ENCODE data around the gene POU5F1.
"Not testable (repeated sequence)": the region's sequence is repeated elsewhere in the genome, so short reads cannot be mapped to it uniquely, and the experiment has no call there.

The POU5F1 gene

DNA sequence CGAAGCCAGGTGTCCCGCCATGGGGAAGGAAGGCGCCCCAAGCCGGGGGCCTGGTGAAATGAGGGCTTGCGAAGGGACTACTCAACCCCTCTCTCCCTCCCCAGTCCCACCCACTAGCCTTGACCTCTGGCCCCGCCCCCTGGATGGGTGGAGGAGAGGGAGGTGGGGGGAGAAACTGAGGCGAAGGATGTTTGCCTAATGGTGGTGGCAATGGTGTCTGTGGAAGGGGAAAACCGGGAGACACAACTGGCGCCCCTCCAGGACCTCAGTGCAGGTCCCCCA is at the start of gene POU5F1:
Gene POU5F1 (minus strand): TSS at position 83 of the 282 bp plus-strand sequence. CDS start 62 bp downstream, at position 21.
- no peak for DNase-seq (ENCODE audit: low spot score)

DNA sequence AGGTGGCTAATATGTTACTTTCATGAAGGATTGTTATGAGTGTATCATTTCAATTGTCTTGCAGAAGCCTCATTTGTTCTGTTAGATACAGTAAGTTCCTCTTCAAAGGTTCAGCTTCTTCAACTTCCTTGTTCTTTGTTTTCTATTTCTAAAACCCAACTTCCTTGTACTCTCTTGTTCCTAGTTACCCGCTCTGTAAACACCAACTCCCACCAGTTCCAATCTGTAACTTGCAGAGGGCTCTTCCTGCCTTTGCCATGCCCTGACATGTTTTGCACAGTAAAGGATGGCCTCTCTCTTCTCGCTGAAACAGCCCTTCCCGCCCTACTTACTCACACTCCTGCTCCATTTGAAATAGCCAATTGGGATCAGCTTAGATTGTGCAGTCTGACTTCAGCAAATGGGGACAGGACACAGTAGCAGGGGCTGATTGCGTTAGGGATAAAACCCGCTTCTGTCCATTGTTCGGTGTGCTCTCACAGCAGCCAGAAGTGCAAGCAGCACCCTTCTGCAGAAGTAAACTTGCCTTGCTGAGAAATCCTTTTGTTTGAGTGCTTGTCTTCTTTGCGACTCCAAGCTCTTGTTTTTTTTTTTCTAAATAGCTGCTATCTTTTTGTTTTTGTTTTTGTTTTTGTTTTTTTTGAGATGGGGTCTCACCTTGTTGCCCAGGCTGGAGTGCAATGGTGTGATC is 45.9 kb upstream of the POU5F1 start:
- DNase-seq (ENCODE audit: low spot score): no peak

DNA sequence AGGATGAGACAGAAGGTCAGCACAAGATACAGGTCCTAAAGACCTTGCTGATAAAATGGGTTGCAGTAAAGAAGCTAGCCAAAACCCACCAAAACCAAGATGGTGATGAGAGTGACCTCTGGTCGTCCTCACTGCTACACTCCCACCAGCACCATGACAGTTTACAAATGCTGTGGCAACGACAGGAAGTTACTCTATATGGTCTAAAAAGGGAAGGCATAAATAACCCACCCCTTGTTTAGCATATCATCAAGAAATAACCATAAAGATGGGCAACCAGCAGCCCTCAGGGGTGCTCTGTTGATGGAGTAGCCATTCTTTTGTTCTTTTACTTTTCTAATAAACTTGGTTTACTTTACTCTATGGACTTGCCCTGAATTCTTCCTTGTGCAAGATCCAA is 44.7 kb upstream of the POU5F1 start:
- not testable (repeated sequence) for DNase-seq (ENCODE audit: low spot score)

DNA sequence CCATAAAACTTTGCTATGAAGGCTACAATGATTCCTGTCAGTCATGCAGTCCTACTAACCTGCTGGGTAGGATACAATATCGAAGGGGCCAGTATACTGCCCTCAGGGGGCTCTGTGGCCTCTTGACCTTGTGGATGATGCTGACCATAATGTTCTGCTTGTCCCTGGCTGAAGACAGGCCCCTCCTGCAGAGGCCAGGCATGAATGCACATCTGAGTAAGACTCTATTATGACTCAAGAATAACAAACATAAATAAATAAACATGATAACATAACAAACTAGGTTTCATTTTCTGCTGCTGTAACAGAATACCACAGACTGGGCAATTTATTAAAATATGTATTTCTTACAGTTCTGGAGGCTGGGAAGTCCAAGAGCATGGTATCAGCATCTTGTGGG is 44.0 kb upstream of the POU5F1 start:
- DNase-seq (ENCODE audit: low spot score): no peak

DNA sequence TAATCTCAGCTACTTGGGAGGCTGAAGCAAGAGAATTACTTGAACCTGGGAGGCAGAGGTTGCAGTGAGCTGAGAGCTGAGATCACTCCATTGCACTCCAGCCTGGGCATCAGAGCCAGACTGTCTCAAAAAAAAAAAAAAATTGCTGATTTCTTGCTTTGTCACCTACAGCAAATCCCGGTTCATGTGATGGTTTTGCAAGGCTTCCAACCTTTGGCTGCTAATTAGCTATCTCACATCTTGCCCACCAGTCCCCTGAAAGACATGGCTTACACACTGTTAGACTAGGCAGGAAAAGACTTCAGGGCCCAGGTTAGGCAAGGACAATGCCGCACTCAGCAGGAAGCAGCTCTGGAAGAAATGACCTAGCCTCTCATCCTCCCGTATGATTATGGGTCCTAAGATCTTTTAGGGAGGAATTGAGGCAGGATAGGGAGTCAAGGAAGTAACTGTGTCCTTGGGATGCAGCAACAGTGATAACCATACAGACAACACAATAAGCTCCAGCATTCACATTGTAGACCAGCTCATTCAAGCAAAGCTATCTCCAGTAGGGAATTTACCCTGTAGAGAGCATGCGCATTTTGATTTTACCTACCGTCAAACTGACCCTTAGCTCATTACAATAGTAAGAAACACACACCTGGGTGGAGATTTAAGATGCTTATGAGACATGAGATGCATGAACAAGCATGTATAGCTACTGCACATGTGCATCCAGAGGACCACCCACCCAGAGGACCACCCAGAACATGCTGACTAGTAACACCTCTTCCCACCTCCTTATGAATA is 40.5 kb upstream of the POU5F1 start:
- no peak for DNase-seq (ENCODE audit: low spot score)

DNA sequence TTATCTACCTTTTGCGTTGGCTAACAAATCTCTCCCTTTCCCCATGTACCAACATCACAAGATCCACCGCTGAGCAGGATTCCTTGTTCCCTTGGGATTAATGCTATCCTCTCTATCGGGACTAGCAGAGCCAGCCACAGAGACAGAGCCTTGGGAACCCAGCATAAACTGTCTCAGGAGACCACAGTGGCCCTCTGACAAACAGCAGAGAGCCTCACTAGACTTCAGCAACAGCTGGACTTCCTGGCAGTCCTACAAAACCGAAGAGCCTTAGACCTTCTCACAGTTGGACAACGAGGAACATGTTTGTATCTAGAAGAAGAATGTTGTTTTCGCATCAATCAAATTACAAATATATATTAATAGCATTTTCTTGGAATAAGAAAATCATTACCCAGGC is 39.6 kb upstream of the POU5F1 start:
- DNase-seq (ENCODE audit: low spot score): no peak

DNA sequence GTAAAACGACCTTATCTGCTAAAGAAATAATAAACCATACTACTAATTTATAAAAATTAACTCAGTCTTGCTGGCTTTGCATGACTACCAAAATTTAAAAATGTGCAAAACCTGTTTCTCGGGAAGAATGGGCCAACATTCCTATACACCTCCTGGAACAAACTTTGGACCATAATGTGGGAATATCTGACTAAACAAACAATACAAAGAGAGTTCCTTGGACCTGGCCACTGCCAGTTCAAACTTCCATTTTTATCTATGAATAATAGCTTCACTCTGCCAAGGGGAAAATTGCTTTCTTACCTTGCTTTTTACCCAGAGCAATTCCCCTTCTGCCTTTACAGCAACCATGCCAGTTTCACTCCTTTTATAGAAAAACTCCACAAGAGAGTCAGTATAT is 38.7 kb upstream of the POU5F1 start:
- no peak for DNase-seq (ENCODE audit: low spot score)

DNA sequence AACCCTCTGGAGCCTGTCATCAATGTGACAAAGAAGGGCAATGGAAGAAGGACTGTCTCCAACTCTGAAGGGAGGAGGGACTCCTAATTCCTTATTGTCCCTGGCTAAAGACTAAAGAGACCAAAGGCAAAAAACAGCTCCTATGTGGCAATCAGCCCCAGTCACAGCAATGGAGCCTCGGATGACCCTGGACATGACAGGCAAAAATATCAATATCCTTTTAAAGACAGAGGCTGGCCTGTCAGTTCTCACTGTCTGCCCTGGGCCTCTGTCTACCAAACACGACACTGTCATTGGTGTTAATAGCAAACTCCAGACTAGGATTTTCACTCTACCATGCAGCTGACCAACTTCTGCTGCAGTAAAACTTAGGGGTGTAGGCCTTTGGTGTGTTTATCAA is 38.0 kb upstream of the POU5F1 start:
- DNase-seq (ENCODE audit: low spot score): no peak

DNA sequence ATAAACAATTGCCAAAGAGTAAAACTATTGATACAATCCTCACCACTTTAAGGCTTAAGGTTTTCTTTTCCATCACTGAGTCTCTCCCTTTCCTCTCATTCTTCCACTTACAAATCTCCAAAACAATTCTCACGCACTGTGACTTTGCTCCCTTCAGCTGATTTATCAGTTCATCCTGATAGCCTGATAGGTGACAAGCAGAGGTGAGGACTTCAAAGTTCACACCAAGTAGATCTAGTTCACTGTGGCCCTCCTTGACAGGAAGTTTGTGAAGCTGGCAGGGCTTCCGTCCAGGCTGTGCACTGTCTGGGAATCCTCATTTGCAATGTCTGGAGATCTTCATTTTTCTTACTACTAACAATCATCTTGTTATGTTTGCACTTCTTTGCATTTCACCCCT is 35.2 kb upstream of the POU5F1 start:
- DNase-seq (ENCODE audit: low spot score): no peak

DNA sequence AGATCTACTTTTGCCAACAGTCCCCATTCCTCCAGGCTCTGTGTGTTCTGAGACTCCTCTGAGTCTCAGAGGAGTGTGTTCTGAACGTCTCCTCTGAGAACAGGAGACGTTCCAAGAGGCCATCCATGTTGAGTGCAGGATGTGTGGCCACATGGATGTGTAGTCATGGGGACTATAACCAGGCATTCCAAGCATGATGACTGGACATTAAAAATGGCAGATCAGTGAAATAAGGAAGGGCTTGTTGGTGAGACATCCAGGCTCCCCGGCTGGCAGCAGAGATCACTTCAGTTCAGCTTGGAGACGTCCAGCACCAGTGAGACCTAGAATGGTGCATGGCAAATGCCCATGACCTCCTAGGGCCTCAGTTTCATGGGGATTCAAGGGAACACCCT is 34.3 kb upstream of the POU5F1 start:
- DNase-seq (ENCODE audit: low spot score): peak; percentile 14

DNA sequence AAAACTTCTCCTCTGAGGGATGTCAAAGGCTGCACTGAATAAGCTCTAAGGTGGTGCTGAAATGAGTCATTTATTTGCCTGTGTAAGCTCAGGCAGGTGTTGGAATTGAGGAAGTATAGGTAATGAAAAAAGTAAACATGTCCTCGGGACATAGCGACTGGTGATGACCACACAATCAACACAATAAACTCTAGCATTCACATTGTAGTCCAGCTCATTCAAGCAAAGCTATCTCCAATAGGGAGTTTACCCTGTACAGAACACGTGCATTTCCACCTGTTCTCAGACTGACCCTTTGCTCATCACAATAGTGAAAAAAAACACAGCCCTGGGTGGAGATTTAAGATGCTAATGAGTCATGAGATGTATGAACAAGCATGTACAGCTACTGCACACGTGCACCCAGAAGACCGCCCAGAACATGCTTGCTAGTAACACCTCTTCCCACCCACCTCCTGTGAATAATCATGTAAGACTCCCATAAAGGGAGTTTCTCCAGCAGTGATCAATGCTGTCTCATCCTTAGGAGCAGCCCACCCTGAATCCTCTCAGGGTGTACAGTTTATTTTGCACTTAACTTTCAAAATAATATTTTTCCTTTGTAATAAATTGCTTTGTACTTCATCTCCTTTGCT is 33.0 kb upstream of the POU5F1 start:
- DNase-seq (ENCODE audit: low spot score): peak; percentile 80

DNA sequence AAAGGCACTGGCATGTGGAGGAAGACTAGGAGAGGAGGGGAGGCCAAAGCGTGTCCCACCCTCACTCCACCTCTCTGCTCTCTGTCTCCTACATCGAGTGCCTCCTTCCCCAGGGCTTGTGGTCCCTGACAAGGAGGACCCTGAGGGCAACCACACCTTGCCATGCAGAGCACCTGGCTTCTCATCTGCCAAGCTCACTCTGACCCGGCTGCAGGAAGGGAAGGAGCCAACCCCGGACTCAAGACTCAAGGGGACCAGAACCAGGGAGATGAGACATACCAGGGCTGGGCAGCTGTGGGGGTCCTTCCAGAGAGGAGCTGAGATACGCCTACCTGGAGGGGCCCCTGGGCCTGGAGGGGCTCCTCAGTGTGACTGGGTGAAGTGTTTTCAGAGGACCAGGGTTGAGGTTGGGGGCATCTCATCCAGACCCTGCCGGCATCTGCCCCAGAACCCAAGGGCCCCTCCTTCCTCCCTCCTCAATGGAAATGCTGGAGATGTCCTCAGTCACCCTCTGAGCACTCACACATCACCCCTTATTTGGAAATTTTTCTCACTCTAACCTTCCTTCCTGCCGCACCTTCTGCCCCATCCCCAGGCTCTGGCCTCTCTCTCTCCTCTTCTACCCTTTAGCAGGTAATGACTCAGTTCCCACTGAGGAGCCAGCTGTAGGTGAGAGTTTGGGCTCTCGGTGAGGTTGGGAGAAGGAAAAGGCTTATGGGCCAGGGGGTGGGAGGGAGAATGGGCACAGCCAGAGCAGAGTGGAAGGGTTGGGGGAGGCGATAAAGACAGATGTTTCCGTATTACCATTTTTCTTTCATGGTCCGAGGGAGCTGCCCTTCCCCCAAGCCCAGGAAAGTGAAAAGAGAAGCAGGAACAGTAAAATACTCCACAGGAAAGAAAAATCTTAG is 32.0 kb upstream of the POU5F1 start:
- peak; percentile 22 for DNase-seq (ENCODE audit: low spot score)

DNA sequence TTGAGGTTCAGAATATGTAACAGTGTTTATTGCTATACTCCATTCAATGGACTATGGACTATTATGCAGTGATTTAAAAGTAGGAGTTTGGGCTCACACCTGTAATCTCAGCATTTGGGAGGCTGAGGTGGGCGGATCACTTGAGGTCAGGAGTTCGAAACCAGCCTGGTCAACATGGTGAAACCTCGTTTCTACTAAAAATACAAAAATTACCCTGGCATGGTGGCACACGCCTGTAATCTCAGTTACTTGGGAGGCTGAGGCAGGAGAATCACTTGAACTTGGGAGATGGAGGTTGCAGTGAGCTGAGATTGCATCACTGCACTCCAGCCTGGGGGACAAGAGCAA is 28.6 kb upstream of the POU5F1 start:
- DNase-seq (ENCODE audit: low spot score): not testable (repeated sequence)

DNA sequence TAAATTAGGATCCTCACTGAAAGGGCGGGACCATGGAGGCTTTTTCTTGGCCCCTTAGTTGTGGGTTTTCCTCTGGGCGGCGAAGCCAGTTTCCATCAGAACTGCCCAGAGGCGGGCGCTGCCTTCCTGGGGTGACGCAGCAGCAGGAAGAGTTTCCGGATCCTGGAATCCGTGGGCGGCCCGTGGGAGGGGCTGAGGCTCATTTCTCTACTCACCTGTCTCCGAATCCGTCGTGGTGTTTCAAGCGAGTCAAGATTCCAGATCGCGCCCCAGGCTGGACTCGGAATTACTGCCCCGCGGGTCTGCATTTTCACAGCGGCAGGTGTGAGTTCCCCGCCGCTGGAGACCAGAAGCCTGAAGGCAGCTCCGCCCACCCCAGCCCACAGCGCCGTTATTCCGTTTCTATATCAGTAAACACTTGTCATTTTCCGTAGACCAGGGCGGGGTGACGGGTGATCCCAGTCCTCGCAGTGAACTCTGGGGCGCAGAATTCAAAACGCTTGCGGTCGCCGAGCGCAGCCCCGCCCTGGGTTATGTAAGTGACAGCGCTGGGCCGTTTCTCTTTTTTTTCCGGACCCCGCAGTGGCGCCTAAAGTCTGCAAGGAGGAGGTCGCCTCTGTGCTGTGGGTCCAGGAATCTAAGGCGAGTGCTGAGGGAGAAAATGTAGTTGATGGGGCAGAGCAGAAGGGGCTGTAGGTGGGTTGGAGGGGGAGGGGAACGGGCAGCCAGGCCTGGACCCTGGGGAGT is 27.2 kb upstream of the POU5F1 start:
- DNase-seq (ENCODE audit: low spot score): peak; percentile 90

DNA sequence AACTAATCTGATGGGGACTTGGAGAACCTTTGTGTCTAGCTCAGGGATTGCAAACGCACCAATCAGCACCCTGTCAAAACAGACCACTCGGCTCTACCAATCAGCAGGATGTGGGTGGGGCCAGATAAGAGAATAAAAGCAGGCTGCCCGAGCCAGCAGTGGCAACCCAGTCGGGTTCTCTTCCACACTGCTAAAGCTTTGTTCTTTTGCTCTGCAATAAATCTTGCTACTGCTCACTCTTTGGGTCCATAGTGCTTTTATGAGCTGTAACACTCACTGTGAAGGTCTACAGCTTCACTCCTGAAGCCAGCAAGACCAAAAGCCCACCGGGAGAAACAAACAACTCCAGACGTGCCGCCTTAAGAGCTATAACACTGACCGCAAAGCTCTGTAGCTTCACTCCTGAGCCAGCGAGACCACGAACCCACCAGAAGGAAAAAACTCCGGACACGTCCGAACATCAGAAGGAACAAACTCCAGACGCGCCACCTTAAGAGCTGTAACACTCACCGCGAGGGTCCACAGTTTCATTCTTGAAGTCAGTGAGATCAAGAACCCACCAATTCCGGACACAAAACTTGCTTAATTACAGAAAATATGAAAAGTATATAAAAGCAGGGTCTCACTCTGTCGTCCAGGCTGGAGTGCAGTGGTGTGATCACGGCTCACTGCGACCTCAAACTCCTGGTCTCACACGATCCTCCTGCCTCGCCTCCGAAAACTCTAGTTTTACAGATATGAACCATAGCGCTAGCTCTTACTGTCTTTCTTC is 26.0 kb upstream of the POU5F1 start:
- peak; percentile 15 for DNase-seq (ENCODE audit: low spot score)

DNA sequence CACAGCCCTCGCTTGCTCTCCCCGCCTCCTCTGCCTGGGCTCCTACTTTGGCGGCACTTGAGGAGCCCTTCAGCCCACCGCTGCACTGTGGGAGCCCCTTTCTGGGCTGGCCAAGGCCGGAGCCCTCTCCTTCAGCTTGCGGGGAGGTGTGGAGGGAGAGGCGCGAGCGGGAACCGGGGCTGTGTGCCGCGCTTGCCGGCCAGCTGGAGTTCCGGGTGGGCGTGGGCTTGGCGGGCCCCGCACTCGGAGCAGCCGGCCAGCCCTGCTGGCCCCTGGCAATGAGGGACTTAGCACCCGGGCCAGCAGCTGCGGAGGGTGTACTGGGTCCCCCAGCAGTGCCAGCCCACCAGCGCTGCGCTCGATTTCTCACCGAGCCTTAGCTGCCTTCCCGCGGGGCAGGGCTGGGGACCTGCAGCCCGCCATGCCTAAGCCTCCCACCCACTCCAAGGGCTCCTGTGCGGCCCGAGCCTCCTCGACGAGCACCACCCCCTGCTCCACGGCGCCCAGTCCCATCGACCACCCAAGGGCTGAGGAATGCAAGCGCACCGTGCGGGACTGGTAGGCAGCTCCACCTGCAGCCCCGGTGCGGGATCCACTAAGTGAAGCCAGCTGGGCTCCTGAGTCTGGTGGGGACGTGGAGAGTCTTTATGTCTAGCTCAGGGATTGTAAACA is 25.0 kb upstream of the POU5F1 start:
- DNase-seq (ENCODE audit: low spot score): not testable (repeated sequence)

DNA sequence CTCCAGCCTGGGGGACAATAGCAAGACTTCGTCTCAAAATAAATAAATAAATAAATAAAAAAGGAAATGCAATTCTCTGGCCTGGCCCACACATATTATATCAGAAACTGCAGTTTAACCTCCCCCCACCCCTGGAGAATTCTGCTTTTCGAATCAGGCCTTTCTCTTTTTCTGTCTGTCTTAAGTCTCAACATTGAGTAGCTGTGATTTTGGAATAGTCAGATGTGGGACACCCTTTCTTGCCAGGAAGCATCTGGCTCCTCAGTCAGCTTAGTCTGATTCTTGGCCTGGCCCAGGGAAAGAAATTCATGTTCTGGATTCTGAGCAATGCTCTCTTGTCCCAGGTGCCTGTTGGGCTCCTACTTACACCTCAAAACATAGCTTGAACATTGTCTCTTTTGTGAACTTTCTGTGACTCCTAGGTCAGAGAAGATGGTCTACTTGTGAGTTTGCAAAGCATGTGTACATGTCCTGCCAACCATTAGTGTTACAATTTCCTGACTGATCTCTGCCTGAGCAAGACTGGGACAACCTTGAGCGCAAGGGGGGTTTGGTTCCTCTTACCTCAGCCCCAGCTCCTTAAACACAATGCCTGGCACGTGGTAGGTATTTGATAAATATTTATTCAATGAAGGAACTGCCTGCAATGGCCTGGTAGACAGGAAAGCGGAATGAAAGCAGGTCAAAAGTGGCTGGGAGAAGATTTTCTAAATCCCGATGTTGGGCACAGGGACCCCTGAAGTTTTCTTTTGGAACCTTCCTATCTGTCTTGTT is 23.8 kb upstream of the POU5F1 start:
- DNase-seq (ENCODE audit: low spot score): no peak

DNA sequence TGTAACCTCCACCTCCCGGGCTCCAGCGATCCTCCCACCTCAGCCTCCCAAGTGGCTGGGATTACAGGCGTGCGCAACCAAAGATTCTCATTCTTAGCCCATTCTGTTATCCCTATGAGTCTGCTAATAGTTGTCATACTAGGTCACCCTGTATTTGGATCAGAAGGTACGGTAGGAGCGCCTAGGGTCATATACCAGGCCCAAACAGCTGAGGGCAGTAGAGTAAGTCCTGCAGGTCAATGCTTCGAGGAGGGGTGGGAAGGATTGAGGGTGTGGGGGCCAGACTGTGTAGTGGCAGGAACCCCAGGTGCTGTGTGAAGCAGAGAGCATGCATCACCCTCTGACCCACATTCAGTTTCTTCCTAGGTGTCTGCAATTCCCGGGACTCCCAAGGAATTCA is 22.7 kb upstream of the POU5F1 start:
- DNase-seq (ENCODE audit: low spot score): no peak

DNA sequence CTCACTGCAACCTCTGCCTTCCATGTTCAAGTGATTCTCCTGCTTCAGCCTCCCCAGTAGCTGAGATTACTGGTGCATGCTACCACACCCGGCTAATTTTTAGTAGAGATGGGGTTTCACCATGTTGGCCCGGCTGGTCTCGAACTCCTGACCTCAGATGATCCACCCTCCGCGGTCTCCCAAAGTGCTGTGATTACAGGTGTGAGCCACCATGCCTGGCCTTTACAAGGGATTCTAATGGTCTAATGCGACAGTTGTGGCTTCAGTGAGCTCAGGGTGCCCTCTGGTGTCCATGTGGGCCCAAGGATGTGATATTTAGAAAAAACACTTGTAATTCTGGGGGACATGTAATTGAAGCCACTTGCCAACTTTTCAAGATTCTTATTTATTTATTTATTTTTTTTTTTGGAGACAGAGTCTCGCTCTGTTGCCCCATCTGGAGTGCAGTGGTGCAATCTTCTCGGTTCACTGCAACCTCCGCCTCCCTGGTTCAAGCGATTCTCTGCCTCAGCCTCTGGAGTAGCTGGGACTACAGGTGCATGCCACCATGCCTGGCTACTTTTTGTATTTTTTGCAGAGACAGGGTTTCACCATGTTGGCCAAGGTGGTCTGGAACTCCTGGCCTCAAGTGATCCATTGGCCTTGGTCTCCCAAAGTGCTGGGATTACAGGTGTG is 22.1 kb upstream of the POU5F1 start:
- peak; percentile 68 for DNase-seq (ENCODE audit: low spot score)
